H9 (cell line): ENCODE data around the gene ZNF561. TPM values are rescaled to one million over a fixed set of nuclear protein-coding genes. Genes with fewer than 3 reads are reported as not detected.

ENCODE experiments used
- DNase-seq: peaks from one replicate; pipeline ENCODE4 v3.0.0-alpha.2; 2017
- H2AFZ ChIP-seq: one replicate; pipeline ENCODE4 v1.6.1; 2013; ENCODE audit warnings: mild to moderate bottlenecking, low read length, control low read depth, moderate library complexity
- H2AK5ac ChIP-seq: 2 replicates; pipeline ENCODE4 v1.6.1; 2013; ENCODE audit warnings: low read length, control low read depth, mixed read lengths; ENCODE audit not compliant: insufficient read length
- H2BK120ac ChIP-seq: one replicate; pipeline ENCODE4 v1.6.1; 2013; ENCODE audit warnings: low read depth, mild to moderate bottlenecking, low read length, control low read depth, inconsistent platforms; ENCODE audit not compliant: poor library complexity, severe bottlenecking
- H2BK12ac ChIP-seq: 2 replicates; pipeline ENCODE4 v1.6.1; 2013; ENCODE audit warnings: low read length, control low read depth, mixed read lengths, low read depth; ENCODE audit not compliant: insufficient read length
- H2BK15ac ChIP-seq: 2 replicates; pipeline ENCODE4 v1.6.1; 2013; ENCODE audit warnings: low read depth, low read length, control low read depth
- H2BK20ac ChIP-seq: one replicate; pipeline ENCODE4 v1.6.1; 2013; ENCODE audit warnings: low read depth, mild to moderate bottlenecking, low read length, control low read depth, inconsistent platforms; ENCODE audit not compliant: poor library complexity, severe bottlenecking
- H2BK5ac ChIP-seq: 2 replicates; pipeline ENCODE4 v1.6.1; 2013; ENCODE audit warnings: low read length, control low read depth, mixed read lengths; ENCODE audit not compliant: insufficient read length
- H3K14ac ChIP-seq: 2 replicates; pipeline ENCODE4 v1.6.1; 2013; ENCODE audit warnings: low read length, control low read depth; ENCODE audit not compliant: insufficient read depth
- H3K18ac ChIP-seq: 2 replicates; pipeline ENCODE4 v1.6.1; 2013; ENCODE audit warnings: low read depth, mild to moderate bottlenecking, mixed read lengths, low read length, control low read depth; ENCODE audit not compliant: insufficient read length
- H3K23ac ChIP-seq: 2 replicates; pipeline ENCODE4 v1.6.1; 2013; ENCODE audit warnings: low read length, control low read depth, mixed read lengths, low read depth; ENCODE audit not compliant: insufficient read length
- H3K23me2 ChIP-seq: 2 replicates; pipeline ENCODE4 v1.6.1; 2013; ENCODE audit warnings: low read depth, mild to moderate bottlenecking, mixed read lengths, low read length, control low read depth; ENCODE audit not compliant: insufficient read length, poor library complexity, severe bottlenecking
- H3K27ac ChIP-seq: 2 replicates; pipeline ENCODE4 v1.5.1; 2013; ENCODE audit warnings: low read length, control low read depth, mixed read lengths, low read depth; ENCODE audit not compliant: insufficient read length
- H3K27me3 ChIP-seq: 2 replicates; pipeline ENCODE4 v1.6.1; 2013; ENCODE audit warnings: low read length, control low read depth, inconsistent platforms; ENCODE audit not compliant: insufficient read depth
- H3K4ac ChIP-seq: 2 replicates; pipeline ENCODE4 v1.6.1; 2013; ENCODE audit warnings: low read depth, mild to moderate bottlenecking, control low read depth, inconsistent platforms, low read length, moderate library complexity
- H3K4me1 ChIP-seq: 2 replicates; pipeline ENCODE4 v1.6.1; 2013; ENCODE audit warnings: low read length, control low read depth, inconsistent platforms; ENCODE audit not compliant: insufficient read depth
- H3K4me2 ChIP-seq: 2 replicates; pipeline ENCODE4 v1.6.1; 2013; ENCODE audit warnings: low read length, control low read depth, mixed read lengths; ENCODE audit not compliant: insufficient read length, insufficient read depth
- H3K56ac ChIP-seq: 2 replicates; pipeline ENCODE4 v1.6.1; 2013; ENCODE audit warnings: low read depth, mild to moderate bottlenecking, mixed read lengths, low read length, control low read depth; ENCODE audit not compliant: insufficient read length
- H3K79me1 ChIP-seq: 2 replicates; pipeline ENCODE4 v1.6.1; 2013; ENCODE audit warnings: low read depth, mild to moderate bottlenecking, moderate library complexity, low read length, control low read depth, inconsistent platforms; ENCODE audit not compliant: insufficient read depth, poor library complexity, severe bottlenecking
- H3K79me2 ChIP-seq: 2 replicates; pipeline ENCODE4 v1.6.1; 2013; ENCODE audit warnings: low read length, control low read depth, inconsistent platforms; ENCODE audit not compliant: insufficient read depth
- H3K9ac ChIP-seq: 2 replicates; pipeline ENCODE4 v1.6.1; 2013; ENCODE audit warnings: low read length, control low read depth, mixed read lengths; ENCODE audit not compliant: insufficient read length; ENCODE audit errors: extremely low read depth
- H3K9me3 ChIP-seq: one replicate; pipeline ENCODE4 v1.6.1; 2013; ENCODE audit warnings: low read depth, low read length, inconsistent platforms; ENCODE audit not compliant: control insufficient read depth
- H3T11ph ChIP-seq: one replicate; pipeline ENCODE4 v1.6.1; 2013; ENCODE audit warnings: mild to moderate bottlenecking, low read length, control low read depth, inconsistent platforms
- H4K20me1 ChIP-seq: one replicate; pipeline ENCODE4 v1.6.1; 2013; ENCODE audit not compliant: control insufficient read depth, insufficient read length, insufficient read depth
- H4K5ac ChIP-seq: 2 replicates; pipeline ENCODE4 v1.6.1; 2013; ENCODE audit warnings: low read depth, mild to moderate bottlenecking, mixed read lengths, low read length, control low read depth; ENCODE audit not compliant: insufficient read length
- H4K8ac ChIP-seq: replicated peaks from 2 replicates; pipeline ENCODE4 v1.6.1; 2013; ENCODE audit warnings: low read length, control low read depth, mixed read lengths, low read depth; ENCODE audit not compliant: insufficient read length
- H4K91ac ChIP-seq: 2 replicates; pipeline ENCODE4 v1.6.1; 2013; ENCODE audit warnings: low read depth, mild to moderate bottlenecking, moderate library complexity, mixed read lengths, low read length, control low read depth; ENCODE audit not compliant: insufficient read length
- H3K27ac Mint-ChIP-seq, 3 experiments: 2 replicates in 2 of 3; 3 replicates in 1 of 3; pipeline ENCODE4 v1.8.0; 2020 to 2021; ENCODE audit warnings: mixed read lengths in 3 of 3, mild to moderate bottlenecking in 1 of 3, moderate library complexity in 1 of 3
- H3K27me3 Mint-ChIP-seq: 2 replicates; pipeline ENCODE4 v1.8.0; 2021; ENCODE audit warnings: low read depth, mild to moderate bottlenecking, moderate library complexity, mixed read lengths
- H3K36me3 Mint-ChIP-seq, 3 experiments: 2 replicates in 2 of 3; 3 replicates in 1 of 3; pipeline ENCODE4 v1.8.0; 2020 to 2021; ENCODE audit warnings: low read depth in 3 of 3, mixed read lengths in 3 of 3; ENCODE audit not compliant: insufficient read depth in 1 of 3
- H3K4me1 Mint-ChIP-seq, 2 experiments: 2 replicates each; pipeline ENCODE4 v1.8.0; 2020; ENCODE audit warnings: mixed read lengths in 2 of 2
- H3K4me3 Mint-ChIP-seq, 2 experiments: 2 replicates in 1 of 2; 3 replicates in 1 of 2; pipeline ENCODE4 v1.8.0; 2020 to 2021; ENCODE audit warnings: mild to moderate bottlenecking in 2 of 2, mixed read lengths in 2 of 2, moderate library complexity in 1 of 2
- H3K9me3 Mint-ChIP-seq, 2 experiments: 2 replicates in 1 of 2; 3 replicates in 1 of 2; pipeline ENCODE4 v1.8.0; 2020; ENCODE audit warnings: mild to moderate bottlenecking in 2 of 2, mixed read lengths in 2 of 2, moderate library complexity in 1 of 2
- WGBS: extraction: QIAGEN DNeasy Blood & Tissue Kit; methylation state at CpG from one replicate; pipeline ENCODE4 v1.1.7; 2013; ENCODE audit warnings: missing lambda C conversion rate, low lambda C conversion rate, mixed read lengths; ENCODE audit not compliant: insufficient read length; ENCODE audit errors: extremely low coverage; 5-methylcytosine and 5-hydroxymethylcytosine counted together
- long read RNA-seq: library from polyadenylated mRNA; unstranded; transcript quantifications from one replicate; pipeline ENCODE4 v2.0.0, GENCODE V29; 2020
- total RNA-seq: library from RNA; stranded (reverse); gene quantifications from 2 replicates; pipeline ENCODE4 v1.2.1, GENCODE V29; 2021
- TF ChIP-seq, protein P1 (sequence below): fragments of 200-600 bp; sonication (generic); conservative IDR thresholded peaks from 3 replicates; pipeline ENCODE4 v1.8.0; 2021; ENCODE audit warnings: antibody characterized with exemption, mild to moderate bottlenecking

Gene ZNF561
- 50.8 and 53.3 TPM in 2 replicates for total RNA-seq
- long read RNA-seq, full-length matches to known transcripts = 92 of 172 reads
- long read RNA-seq, partial matches to known transcripts = 20 of 172 reads
- long read RNA-seq, other reads (novel, unspliced or antisense) = 60 of 172 reads

DNA sequence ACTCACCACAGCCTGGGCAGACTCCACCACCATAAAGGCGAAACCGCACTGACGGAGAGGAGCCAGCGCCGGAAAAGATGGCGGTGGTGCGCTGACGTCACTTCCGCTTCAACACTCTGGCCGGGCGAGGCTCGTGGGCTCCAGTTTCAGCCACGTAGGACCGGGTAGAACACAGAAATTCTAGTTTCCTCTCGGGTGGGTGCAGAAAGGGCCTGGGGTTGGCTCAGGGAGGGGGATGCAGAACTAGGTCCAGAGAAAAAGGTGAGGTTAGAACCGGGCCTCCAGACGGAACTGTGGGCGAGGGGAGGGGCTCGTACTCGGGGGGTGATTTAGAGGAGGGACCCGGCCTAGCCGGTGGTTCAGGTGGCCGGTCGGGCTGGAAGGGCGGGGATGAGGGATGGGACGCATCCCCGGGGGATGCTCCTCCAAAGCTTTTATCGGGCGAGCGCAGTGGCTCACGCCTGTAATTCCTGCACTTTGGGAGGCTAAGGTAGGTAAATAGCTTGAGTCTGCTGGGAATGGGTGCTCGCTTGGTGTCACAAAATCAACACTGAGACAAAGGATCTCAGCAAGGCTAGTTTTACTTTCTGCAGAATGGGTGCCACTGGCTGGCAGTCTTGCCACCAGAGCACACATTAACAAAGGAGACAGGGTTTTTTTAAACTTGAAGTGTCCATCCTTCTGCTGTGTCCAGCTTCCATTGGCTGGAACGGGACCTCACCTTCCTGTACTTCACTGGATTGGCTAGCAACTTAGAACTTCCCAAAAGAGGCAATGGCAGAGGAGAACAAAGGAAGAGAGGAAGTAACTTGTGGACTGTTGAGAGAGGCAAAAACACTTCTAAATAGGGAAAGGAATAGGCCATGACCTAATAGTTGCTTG lies at the start of gene ZNF561:
Gene ZNF561, minus strand, starts transcription at position 77 of the 882 bp plus-strand sequence. CDS start 1,776 bp downstream, outside the sequence.
- peaks cover 6% of the 10 kb centered on the region for H3K79me1 ChIP-seq
- peak within 1 kb of the TSS; percentile 94 to 100 for H3K4me3 Mint-ChIP-seq
- no peaks in the 10 kb centered on the region; the same call in 1 of the 2 replicates for H3K27me3 ChIP-seq
- peaks cover 18 to 23% of the 10 kb centered on the region in 2 experiments for H3K4me1 Mint-ChIP-seq
- peak within 1 kb of the TSS; percentile 71 for H3K27ac ChIP-seq
- H3K27ac Mint-ChIP-seq = peak within 1 kb of the TSS; percentile 100
- H4K5ac ChIP-seq = peak within 1 kb of the TSS; percentile 48
- H2AK5ac ChIP-seq = no peak within 1 kb of the TSS
- H4K8ac ChIP-seq = no peak within 1 kb of the TSS
- no peak within 1 kb of the TSS; the same call in 1 of the 2 replicates for H3K4ac ChIP-seq
- peak within 1 kb of the TSS; percentile 97 for H3K18ac ChIP-seq
- H3K9ac ChIP-seq = peak within 1 kb of the TSS; percentile 89
- no peaks in the 10 kb centered on the region for H3K9me3 ChIP-seq
- H3K9me3 Mint-ChIP-seq = peaks cover 0 to 4% of the 10 kb centered on the region in 2 experiments; a peak in 1 of 5 replicates
- no peak within 1 kb of the TSS for H2BK12ac ChIP-seq
- H3K27me3 Mint-ChIP-seq = no peaks in the 10 kb centered on the region
- DNase-seq = peak; percentile 89
- H3K23me2 ChIP-seq = peaks cover 5% of the 10 kb centered on the region
- no peaks in the 10 kb centered on the region; the same call in 1 of the 2 replicates for H3K4me1 ChIP-seq
- no peaks in the 10 kb centered on the region for H4K20me1 ChIP-seq
- peak within 1 kb of the TSS; percentile 55 for H3K56ac ChIP-seq
- H3K4me2 ChIP-seq = peak within 1 kb of the TSS; percentile 62
- H3K79me2 ChIP-seq = peaks cover 9% of the 10 kb centered on the region; the same call in 1 of the 2 replicates
- H2AFZ ChIP-seq = no peak within 1 kb of the TSS
- no CpG with 5 or more reads among the region's 33 CpGs for WGBS
- no peak within 1 kb of the TSS for H2BK120ac ChIP-seq
- peak within 1 kb of the TSS; percentile 40 for H3T11ph ChIP-seq
- no peak within 1 kb of the TSS for H2BK15ac ChIP-seq
- H2BK20ac ChIP-seq = no peak within 1 kb of the TSS
- H4K91ac ChIP-seq = no peak within 1 kb of the TSS
- no peak within 1 kb of the TSS for H3K23ac ChIP-seq
- H3K36me3 Mint-ChIP-seq = peaks cover 28 to 35% (median 30%) of the 10 kb centered on the region in 3 experiments
- peak within 1 kb of the TSS; percentile 61 for H2BK5ac ChIP-seq
- peak within 1 kb of the TSS; percentile 97 for H3K14ac ChIP-seq
- TF ChIP-seq, protein P1, sequence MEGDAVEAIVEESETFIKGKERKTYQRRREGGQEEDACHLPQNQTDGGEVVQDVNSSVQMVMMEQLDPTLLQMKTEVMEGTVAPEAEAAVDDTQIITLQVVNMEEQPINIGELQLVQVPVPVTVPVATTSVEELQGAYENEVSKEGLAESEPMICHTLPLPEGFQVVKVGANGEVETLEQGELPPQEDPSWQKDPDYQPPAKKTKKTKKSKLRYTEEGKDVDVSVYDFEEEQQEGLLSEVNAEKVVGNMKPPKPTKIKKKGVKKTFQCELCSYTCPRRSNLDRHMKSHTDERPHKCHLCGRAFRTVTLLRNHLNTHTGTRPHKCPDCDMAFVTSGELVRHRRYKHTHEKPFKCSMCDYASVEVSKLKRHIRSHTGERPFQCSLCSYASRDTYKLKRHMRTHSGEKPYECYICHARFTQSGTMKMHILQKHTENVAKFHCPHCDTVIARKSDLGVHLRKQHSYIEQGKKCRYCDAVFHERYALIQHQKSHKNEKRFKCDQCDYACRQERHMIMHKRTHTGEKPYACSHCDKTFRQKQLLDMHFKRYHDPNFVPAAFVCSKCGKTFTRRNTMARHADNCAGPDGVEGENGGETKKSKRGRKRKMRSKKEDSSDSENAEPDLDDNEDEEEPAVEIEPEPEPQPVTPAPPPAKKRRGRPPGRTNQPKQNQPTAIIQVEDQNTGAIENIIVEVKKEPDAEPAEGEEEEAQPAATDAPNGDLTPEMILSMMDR = no peak
